ENCODE measurements around the gene CCDC14. TPM values are rescaled to one million over a fixed set of nuclear protein-coding genes. Genes with fewer than 3 reads are reported as not detected.

The CCDC14 gene
- total RNA-seq, 6 experiments from 2014 or later = 10.4 to 15.6 (median 11.7) TPM

DNA sequence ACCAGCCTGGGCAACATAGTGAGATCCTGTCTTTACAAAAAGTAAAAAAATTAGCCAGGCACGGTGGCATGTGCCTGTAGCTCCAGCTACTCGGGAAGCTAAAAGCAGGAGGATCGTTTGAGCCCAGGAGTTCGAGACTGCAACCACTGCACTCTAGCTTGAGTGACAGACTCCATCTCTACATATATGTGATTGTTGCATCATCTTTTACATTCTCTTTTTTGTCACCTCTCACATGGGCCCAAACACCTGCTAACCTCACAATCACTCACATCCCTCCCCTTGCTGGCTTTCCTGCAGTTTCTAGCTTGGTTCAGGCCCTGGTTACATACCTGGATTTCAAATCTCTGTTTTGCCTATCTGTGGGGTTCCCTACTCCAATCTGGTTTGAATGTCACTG is 96.3 kb downstream of the CCDC14 start:
- Histone ChIP-seq H3K27me3 (no peaks in the 10 kb centered on the region), H3K4me1 (no peaks in the 10 kb centered on the region), H3K27ac (no peak overlapping the region), H3K36me3 (no peaks in the 10 kb centered on the region), H3K4me3 (no peak overlapping the region), H3K9me3 (no peaks in the 10 kb centered on the region)
- no CpG with 5 or more reads among the region's 4 CpGs for WGBS (ENCODE audit: insufficient coverage, low coverage, low lambda C conversion rate, missing lambda C conversion rate)
- TF ChIP-seq POLR2A (IDR thresholded peaks at IDR 0.05) = no peak
- TF ChIP-seq, protein P1, sequence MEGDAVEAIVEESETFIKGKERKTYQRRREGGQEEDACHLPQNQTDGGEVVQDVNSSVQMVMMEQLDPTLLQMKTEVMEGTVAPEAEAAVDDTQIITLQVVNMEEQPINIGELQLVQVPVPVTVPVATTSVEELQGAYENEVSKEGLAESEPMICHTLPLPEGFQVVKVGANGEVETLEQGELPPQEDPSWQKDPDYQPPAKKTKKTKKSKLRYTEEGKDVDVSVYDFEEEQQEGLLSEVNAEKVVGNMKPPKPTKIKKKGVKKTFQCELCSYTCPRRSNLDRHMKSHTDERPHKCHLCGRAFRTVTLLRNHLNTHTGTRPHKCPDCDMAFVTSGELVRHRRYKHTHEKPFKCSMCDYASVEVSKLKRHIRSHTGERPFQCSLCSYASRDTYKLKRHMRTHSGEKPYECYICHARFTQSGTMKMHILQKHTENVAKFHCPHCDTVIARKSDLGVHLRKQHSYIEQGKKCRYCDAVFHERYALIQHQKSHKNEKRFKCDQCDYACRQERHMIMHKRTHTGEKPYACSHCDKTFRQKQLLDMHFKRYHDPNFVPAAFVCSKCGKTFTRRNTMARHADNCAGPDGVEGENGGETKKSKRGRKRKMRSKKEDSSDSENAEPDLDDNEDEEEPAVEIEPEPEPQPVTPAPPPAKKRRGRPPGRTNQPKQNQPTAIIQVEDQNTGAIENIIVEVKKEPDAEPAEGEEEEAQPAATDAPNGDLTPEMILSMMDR (IDR thresholded peaks at IDR 0.05) = no peak
- DNase-seq = no peak
- ATAC-seq = no peak
- intact Hi-C loops (cut with DNase I) = no loop called here

Other genes with a start within 250 kb of the CCDC14 start
- 100 to 1,000 TPM in 3 of 6 experiments, 10 to 100 TPM in 3; 61.1 to 146 (median 97.8) TPM for gene MYLK, start 76.9 kb downstream of the CCDC14 start, total RNA-seq
- gene ROPN1, start 30.9 kb upstream of the CCDC14 start, total RNA-seq = not detected
- gene KALRN, start 72.1 kb upstream of the CCDC14 start, total RNA-seq = 10 to 100 TPM; 15.4 to 27.4 (median 22.1) TPM

Measured in right lobe of liver (tissue), 6 donors.